Choroid plexus epithelial cell (primary cell): ENCODE measurements around the gene KY.
"Not testable (repeated sequence)": the region's sequence is repeated elsewhere in the genome, so short reads cannot be mapped to it uniquely, and the experiment has no call there.

Experiments used
- DNase-seq: peaks from one replicate; pipeline ENCODE4 v3.0.0-alpha.2; 2010; ENCODE audit warnings: low read depth
- H3K4me3 ChIP-seq: 2 replicates; pipeline ENCODE4 v1.5.1; 2011; ENCODE audit warnings: low read depth, mild to moderate bottlenecking, control low read depth, low read length, moderate library complexity
- TF ChIP-seq, protein P1 (sequence below): conservative IDR thresholded peaks from 2 replicates; pipeline ENCODE4 v1.5.1; 2011; ENCODE audit warnings: low read depth, mild to moderate bottlenecking, control low read depth, inconsistent platforms, low read length, moderate library complexity

KY gene

DNA sequence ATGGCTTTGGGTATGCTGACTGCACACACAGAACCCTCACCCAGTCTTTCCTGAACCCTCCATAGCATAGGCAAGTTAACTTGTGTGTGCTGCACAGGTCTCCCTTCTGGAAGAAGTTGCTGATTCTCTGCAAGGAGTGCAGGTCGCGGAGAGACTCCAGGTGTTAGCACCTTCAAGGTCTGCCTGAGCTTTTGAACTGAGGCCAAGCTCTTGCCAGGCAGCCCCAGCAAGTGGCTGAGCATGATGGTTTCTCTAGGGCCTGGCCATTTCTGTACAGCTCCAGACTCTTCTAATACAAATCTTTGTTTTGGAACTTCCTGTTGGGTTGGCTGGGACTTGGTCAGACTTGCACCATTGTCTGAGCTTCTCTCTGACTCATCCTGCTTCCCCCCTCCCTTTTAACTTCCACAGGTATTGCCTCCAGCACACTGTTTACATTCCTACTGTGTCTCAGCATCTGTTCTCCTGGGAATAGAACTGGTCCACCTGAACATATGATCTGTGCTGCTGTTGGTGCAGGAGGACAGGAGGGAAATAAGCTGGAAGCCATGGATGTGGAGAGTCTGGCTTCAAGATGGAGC is 53.3 kb downstream of the KY start:
- peak; percentile 10 for DNase-seq
- TF ChIP-seq, protein P1, sequence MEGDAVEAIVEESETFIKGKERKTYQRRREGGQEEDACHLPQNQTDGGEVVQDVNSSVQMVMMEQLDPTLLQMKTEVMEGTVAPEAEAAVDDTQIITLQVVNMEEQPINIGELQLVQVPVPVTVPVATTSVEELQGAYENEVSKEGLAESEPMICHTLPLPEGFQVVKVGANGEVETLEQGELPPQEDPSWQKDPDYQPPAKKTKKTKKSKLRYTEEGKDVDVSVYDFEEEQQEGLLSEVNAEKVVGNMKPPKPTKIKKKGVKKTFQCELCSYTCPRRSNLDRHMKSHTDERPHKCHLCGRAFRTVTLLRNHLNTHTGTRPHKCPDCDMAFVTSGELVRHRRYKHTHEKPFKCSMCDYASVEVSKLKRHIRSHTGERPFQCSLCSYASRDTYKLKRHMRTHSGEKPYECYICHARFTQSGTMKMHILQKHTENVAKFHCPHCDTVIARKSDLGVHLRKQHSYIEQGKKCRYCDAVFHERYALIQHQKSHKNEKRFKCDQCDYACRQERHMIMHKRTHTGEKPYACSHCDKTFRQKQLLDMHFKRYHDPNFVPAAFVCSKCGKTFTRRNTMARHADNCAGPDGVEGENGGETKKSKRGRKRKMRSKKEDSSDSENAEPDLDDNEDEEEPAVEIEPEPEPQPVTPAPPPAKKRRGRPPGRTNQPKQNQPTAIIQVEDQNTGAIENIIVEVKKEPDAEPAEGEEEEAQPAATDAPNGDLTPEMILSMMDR: no peak

DNA sequence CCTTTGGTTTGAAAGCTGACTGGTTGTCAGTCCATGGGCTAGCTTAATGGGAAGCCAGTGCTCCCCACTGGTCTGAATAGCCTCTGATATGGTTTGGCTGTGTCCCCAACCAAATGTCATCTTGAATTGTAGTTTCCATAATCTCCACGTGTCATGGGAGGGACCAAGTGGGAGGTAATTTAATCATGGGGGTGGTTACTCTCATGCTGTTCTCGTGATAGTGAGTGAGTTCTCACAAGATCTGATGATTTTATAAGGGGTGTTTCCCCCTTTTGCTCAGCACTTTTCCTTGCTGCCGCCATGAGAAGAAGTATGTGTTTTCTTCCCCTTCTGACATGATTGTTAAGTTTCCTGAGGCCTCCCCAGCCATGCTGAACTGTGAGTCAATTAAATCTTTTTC is 55.8 kb downstream of the KY start:
- not testable (repeated sequence) for H3K4me3 ChIP-seq, DNase-seq

More for the DNA sequence above, 53.3 kb downstream of the KY start:
- H3K4me3 ChIP-seq: no peak overlapping the region

DNA sequence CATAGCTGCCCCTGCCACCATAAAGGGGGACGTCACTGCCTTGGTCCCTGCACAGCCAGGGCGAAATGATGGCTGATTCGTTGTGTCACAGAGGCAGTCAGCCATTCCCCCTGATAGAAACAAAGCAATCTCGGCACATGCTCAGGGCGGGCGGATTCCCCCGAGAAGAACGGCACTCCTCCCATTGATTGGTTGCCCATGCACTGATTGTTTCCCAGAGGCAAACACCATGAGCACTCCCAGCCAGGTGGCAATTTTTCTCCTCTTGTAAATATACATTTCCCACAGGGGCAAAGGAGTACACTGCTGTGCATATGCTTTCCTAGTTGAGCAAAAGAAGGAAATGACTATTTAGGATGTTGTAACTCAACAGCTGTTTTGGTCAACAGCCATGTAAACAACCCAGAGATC is 56.5 kb downstream of the KY start:
- H3K4me3 ChIP-seq: no peak overlapping the region
- DNase-seq: no peak
- TF ChIP-seq, protein P1: no peak

DNA sequence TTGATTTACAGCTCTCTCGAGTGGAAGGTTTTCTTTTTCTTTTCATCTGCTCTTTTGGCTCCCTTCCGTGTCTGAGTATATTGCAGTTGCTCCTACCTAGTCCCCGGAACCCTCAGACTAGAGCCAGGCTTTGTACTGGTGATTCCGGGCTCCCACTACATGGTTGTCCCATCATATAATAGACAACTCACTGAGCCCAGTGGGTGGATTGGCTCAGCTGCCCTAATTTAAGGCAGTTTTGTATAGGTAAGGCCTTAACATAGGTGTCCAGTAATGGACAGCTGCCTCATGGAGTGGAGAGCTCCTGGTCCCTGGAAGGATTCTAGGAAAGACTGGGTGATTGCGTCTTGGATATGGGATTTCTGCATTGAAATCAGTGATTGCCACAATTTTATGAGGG is 58.0 kb downstream of the KY start:
- no peak for DNase-seq
- TF ChIP-seq, protein P1: no peak
- no peak overlapping the region for H3K4me3 ChIP-seq

DNA sequence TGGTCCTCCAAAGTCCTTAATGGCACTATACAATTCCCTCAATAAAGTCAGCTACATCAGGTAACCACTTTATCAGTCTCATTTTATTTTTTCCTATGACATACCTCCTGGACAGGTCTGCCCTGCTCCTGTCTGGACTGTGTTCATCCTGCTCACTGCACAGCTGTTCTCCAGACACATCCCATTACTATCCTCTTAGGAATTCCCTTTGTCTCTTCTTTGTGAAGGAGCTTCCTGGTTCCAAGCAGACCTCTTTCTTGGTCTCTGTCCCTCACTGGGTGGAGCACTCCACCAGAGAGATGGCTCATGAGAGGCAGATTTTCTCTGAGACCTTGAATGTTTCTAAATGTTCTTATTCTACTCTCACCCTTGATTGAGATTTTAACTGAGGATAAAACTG is 60.1 kb downstream of the KY start:
- TF ChIP-seq, protein P1: no peak
- H3K4me3 ChIP-seq: no peak overlapping the region
- DNase-seq: no peak

DNA sequence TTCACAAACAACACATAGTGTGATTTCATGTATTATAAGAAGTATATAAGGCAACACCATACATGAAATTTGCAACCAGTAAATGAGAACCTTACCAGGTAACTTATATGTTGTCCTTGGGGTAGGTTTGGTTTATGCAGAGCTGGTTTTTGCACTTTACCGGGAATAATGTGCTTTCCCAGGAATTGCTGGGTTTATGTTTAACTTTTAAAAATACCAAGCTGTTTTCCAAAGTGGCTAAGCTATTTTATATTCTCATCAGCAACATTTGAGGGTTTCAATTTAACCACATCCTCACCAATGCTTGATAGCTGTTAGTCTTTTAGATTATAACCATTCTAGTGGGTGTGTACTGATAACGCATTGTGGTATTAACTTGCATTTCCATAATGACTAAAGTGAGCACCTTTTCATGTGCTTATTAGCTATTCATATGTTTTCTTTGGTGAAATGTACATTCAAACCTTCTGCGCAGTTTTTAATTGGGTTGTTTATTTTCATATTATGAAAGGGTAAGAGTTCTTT is 71.6 kb downstream of the KY start:
- TF ChIP-seq, protein P1: no peak
- DNase-seq: no peak
- no peak overlapping the region for H3K4me3 ChIP-seq

DNA sequence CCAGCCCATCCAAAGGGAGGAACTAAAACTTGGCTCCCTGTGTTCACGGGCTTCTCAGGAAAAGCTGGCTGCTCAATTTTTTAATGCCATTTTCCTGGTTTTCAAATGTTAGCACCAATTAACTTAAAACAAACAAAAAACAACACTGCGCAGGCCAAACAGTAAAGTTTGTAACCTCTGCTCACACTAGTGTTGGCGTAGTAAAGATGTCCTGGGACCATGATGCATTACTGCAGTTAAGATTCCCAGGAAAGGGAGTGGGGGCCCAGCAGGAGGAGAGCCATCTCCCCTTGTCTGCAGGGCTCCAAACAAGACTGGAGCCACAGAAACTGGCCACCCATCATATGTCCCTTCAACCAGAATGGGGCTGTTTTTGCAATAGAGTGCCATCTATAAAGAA is 74.0 kb downstream of the KY start:
- no peak for DNase-seq
- H3K4me3 ChIP-seq: no peak overlapping the region
- TF ChIP-seq, protein P1: no peak

DNA sequence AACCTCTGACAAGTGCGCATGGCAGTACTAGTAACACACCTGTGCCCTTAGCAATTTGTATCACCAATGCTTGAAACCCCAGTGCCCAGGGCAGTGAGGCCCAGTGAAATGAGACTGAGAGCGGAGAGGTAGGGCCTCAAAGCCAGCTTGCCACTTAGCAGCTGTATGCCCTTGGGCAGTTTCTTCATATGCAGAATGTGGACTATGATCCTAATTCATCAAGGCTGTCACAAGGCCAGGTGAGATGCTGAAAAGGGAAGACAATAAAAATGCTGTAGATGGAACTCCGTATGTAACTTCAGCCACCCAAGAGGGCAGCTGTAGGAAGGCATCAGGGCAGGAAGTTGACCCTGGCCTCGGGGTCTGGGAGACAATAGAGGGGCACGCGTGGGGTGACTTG is 74.4 kb downstream of the KY start:
- H3K4me3 ChIP-seq: no peak overlapping the region
- TF ChIP-seq, protein P1: no peak
- no peak for DNase-seq

DNA sequence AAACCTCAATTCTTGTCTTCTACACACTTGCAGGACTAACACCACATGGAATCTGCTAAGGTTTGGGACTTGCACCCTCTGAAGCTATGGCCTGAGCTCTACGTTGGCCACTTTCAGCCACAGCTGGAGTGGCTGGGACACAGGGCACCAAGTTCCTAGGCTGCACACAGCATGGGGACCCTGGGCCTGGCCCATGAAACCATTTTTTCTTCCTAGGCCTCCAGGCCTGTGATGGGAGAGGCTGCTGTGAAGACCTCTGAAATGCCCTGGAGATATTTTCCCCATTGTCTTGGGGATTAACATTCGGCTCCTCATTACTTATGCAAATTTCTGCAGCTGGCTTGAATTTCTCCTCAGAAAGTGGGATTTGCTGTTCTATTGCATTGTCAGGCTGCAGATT is 80.9 kb downstream of the KY start:
- H3K4me3 ChIP-seq, DNase-seq: not testable (repeated sequence)
